ENCODE data around the gene PITX3.
A peak's percentile ranks its signal among the peaks of the same experiment; 100 is the strongest.

The PITX3 gene

DNA sequence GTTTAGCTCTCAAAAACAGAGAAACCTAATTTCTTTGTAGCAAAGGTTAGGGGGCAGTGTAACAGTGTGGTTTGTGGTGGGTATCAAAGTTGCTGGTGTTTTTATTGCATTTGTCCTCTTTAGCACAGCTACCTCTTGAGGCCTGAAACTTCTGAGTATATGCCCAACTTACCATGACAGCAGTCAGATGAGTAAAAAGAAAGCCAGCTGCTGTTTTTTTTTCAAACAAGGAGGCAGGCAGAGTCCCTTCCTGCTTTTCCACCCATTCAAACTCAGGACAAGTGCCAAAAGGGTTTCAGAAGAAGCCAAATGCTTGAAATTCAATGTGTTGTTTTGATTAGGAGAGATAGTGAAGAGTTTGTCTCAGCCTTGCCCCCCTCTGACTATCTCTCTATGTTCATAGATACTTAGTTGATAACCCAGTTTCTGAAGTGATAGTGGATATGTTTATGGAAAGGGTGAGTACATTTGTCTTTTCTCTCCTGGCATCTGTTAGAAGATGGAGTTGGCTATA is 27.1 kb upstream of the PITX3 start:
- H3K27ac ChIP-seq: peak overlapping the region; percentile 7; the same call in 1 of the 2 replicates
- no peak overlapping the region for H3K4me3 ChIP-seq (IDR thresholded peaks at IDR 0.05; ENCODE audit: insufficient read depth, low read depth, low read length)
- no peak overlapping the region for H3K4me2 ChIP-seq
- no peaks in the 10 kb centered on the region for H3K36me3 ChIP-seq (ENCODE audit: insufficient read depth)
- H3K79me2 ChIP-seq (ENCODE audit: insufficient read depth, low read depth): peaks cover 47% of the 10 kb centered on the region
- peaks cover 30% of the 10 kb centered on the region for H3K4me1 ChIP-seq (ENCODE audit: low read depth, poor library complexity, severe bottlenecking)
- TF ChIP-seq, protein P1, sequence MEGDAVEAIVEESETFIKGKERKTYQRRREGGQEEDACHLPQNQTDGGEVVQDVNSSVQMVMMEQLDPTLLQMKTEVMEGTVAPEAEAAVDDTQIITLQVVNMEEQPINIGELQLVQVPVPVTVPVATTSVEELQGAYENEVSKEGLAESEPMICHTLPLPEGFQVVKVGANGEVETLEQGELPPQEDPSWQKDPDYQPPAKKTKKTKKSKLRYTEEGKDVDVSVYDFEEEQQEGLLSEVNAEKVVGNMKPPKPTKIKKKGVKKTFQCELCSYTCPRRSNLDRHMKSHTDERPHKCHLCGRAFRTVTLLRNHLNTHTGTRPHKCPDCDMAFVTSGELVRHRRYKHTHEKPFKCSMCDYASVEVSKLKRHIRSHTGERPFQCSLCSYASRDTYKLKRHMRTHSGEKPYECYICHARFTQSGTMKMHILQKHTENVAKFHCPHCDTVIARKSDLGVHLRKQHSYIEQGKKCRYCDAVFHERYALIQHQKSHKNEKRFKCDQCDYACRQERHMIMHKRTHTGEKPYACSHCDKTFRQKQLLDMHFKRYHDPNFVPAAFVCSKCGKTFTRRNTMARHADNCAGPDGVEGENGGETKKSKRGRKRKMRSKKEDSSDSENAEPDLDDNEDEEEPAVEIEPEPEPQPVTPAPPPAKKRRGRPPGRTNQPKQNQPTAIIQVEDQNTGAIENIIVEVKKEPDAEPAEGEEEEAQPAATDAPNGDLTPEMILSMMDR (conservative IDR thresholded peaks at IDR 0.05; ENCODE audit: low read depth, low read length): no peak
- peaks cover 9% of the 10 kb centered on the region; the same call in 1 of the 2 replicates for H4K20me1 ChIP-seq (ENCODE audit: insufficient read depth)
- H3K27me3 ChIP-seq (ENCODE audit: insufficient read depth, low read depth): no peaks in the 10 kb centered on the region
- H3K9ac ChIP-seq: no peak overlapping the region
- H2AFZ ChIP-seq (ENCODE audit: low read depth): no peak overlapping the region

DNA sequence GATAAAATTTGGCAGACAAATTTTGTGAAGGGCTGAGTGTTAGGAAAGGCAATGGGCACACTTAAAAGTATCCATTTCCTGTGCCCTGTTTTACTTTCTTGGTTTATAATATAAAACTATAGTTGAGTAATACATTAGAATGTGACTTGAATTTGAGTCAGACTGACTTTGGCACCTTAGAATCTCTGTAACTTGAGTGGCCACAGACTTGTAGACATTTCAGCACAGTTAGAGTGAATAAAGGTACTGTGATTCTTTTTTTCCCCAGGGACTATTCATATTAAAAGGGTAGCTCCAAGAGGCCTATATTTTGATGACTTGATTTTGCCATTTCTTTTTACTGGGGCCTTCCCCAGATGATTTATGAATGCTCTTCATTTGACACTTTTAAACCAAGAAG is 26.4 kb upstream of the PITX3 start:
- H3K36me3 ChIP-seq (ENCODE audit: insufficient read depth): no peaks in the 10 kb centered on the region
- no peak overlapping the region for H3K4me3 ChIP-seq (IDR thresholded peaks at IDR 0.05; ENCODE audit: insufficient read depth, low read depth, low read length)
- no peaks in the 10 kb centered on the region for H3K27me3 ChIP-seq (ENCODE audit: insufficient read depth, low read depth)
- H4K20me1 ChIP-seq (ENCODE audit: insufficient read depth): peaks cover 9% of the 10 kb centered on the region; the same call in 1 of the 2 replicates
- H3K27ac ChIP-seq: peak overlapping the region; percentile 7; the same call in 1 of the 2 replicates
- no peak overlapping the region for H3K4me2 ChIP-seq
- TF ChIP-seq, protein P1 (conservative IDR thresholded peaks at IDR 0.05; ENCODE audit: low read depth, low read length): no peak
- peaks cover 30% of the 10 kb centered on the region for H3K4me1 ChIP-seq (ENCODE audit: low read depth, poor library complexity, severe bottlenecking)
- no peak overlapping the region for H3K9ac ChIP-seq
- H3K79me2 ChIP-seq (ENCODE audit: insufficient read depth, low read depth): peaks cover 44% of the 10 kb centered on the region
- no peak overlapping the region for H2AFZ ChIP-seq (ENCODE audit: low read depth)

DNA sequence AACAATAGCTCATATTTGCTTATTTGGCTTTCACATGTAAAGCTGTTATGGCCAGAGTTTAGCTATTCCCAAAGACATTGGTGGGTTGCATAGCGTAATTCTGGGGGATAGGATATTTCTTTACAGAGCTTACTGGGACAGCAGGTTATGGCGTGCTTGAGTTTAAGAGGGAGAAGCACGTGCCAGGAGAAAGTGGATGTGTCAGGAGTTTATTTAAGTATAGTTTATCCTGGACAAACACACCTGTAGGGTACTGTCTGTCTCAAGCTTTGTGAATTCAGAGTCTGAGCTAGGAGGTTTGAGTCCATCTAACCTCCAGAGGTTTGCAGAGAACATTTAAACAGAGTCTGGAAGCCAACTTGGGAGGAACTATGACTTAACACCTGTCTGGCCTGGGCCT is 25.4 kb upstream of the PITX3 start:
- Histone ChIP-seq H3K27ac (no peak overlapping the region), H3K4me1 (ENCODE audit: low read depth, poor library complexity, severe bottlenecking) (peaks cover 30% of the 10 kb centered on the region), H3K36me3 (ENCODE audit: insufficient read depth) (no peaks in the 10 kb centered on the region), H3K4me2 (no peak overlapping the region), H3K27me3 (ENCODE audit: insufficient read depth, low read depth) (no peaks in the 10 kb centered on the region), H3K9ac (no peak overlapping the region), H3K79me2 (ENCODE audit: insufficient read depth, low read depth) (peaks cover 33% of the 10 kb centered on the region), H3K4me3 (IDR thresholded peaks at IDR 0.05; ENCODE audit: insufficient read depth, low read depth, low read length) (no peak overlapping the region), H4K20me1 (ENCODE audit: insufficient read depth) (peaks cover 9% of the 10 kb centered on the region; the same call in 1 of the 2 replicates), H2AFZ (ENCODE audit: low read depth) (no peak overlapping the region)
- TF ChIP-seq, protein P1 (conservative IDR thresholded peaks at IDR 0.05; ENCODE audit: low read depth, low read length): no peak

DNA sequence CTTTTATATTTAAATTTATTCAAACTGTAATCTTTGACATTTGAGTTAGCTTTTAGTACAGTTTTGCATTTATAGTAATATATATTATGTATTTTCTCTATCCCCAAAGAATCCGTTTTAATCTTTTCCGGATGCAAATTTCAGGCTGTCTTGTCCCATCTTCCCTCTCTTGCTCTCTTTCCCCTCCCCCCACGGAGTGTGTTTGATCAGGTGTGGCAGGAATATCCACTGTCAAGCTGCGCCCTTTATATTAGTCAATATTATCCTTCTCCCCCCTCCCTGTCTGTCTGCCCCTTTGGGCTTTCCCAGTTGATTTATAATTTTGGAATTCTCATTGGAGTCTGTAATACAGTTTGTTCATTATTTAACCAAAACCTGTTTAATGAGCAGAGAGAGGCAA is 23.1 kb upstream of the PITX3 start:
- Histone ChIP-seq H4K20me1 (ENCODE audit: insufficient read depth) (peaks cover 9% of the 10 kb centered on the region; the same call in 1 of the 2 replicates), H2AFZ (ENCODE audit: low read depth) (no peak overlapping the region), H3K4me2 (no peak overlapping the region), H3K36me3 (ENCODE audit: insufficient read depth) (no peaks in the 10 kb centered on the region), H3K79me2 (ENCODE audit: insufficient read depth, low read depth) (peaks cover 20% of the 10 kb centered on the region; the same call in 1 of the 2 replicates), H3K4me3 (IDR thresholded peaks at IDR 0.05; ENCODE audit: insufficient read depth, low read depth, low read length) (no peak overlapping the region), H3K9ac (no peak overlapping the region), H3K4me1 (ENCODE audit: low read depth, poor library complexity, severe bottlenecking) (peaks cover 30% of the 10 kb centered on the region), H3K27me3 (ENCODE audit: insufficient read depth, low read depth) (no peaks in the 10 kb centered on the region), H3K27ac (no peak overlapping the region)
- TF ChIP-seq, protein P1 (conservative IDR thresholded peaks at IDR 0.05; ENCODE audit: low read depth, low read length): no peak

Measured in KMS-11 (cell line).